ENCODE results near the gene KCNA4.
A peak's percentile ranks its signal among the peaks of the same experiment; 100 is the strongest.
"Not testable (repeated sequence)": the region's sequence is repeated elsewhere in the genome, so short reads cannot be mapped to it uniquely, and the experiment has no call there.

KCNA4 gene

GRCh38 chr11:29989174-29989970, 27.5 kb downstream of the KCNA4 start:
- DNase-seq, result no peak

DNA sequence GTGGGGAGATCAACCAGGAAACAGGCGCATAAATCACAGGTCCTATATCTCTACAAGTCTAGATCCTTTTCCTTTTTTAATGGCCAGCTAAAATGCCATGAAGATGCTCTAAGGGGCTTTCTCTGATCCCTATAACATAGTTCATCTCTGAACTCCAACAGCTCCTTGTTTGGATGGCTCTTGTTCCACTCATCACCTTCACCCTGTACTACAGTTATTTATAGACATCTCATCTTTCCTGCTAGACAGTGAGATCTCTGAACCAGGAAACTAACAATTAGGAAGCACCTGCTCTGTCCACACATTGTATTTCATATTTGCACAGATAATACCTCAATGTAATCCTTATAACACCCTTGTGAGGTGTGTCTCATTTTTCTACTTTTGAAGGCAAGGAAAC, 31.6 kb downstream of the KCNA4 start:
- no peak for DNase-seq

DNA sequence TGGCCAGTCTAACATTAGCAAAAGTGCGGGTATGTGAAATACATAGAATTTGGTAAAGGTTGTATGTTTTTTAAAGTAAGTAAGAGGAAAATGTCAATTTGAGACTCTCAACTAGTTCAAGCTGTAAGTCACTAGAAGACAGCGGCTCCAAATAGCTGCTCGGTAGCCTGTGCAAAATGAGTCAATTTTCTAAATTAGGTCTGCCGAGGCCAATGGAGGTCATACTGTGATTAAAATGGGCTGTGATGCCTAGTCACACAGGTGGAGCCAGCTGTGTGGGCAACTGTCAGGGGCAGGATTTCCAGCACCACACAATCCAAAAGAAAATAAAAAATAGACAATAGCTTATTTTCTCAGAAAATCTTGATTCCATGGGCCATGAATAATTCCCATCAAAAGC, 32.3 kb downstream of the KCNA4 start:
- DNase-seq, result no peak

DNA sequence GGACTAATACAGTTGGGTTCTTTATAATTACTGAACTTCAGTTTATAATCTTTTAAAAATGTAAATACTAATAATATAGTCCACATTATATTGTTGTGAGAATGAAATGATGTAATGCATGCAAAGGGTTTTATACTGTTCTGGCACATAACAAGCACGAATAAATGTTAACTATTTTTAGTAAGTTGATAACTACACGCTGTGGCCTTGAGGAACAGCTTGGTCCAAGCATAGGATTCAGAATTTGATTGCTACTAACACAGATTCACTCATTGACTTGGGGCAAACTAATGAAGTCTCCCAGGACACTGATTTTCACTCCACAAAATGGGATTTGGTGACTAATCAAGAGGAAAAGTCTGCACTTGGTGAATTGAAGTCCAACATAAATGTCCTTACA, 38.3 kb downstream of the KCNA4 start:
- no peak for DNase-seq

DNA sequence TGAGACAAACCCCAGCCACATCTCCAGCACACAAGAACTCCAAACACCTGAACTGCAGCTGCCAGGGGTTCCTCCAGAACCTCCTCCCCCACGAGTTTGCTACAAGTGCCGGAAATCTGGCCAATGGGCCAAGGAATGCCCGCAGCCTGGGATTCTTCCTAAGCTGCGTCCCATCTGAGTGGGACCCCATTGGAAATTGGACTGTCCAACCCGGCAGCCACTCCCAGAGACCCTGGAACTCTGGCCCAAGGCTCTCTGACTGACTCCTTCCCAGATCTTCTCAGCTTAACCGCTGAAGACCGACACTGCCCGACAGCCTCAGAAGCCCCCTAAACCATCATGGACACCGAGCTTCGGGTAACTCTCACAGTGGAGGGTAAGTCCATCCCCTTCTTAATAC, 41.2 kb downstream of the KCNA4 start:
- DNase-seq, result not testable (repeated sequence)

DNA sequence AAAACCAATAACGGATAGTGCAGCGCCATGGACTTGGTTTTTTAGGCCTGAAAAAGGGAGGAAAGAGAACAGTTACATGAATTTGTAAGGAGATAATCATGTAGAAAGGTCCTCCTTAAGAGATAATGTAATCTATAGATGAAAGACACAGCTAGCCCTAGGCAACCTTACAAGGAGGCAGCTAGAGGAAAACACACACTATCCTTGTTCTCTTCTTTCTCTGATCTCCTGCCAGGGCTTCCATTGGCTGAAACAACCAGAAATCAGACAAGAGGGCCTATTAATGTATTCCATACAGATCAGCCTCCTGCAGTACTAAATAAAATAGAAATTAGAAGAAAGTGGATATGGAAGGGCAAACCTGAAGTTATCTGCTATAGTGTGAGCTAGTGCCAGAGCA, 53.0 kb downstream of the KCNA4 start:
- DNase-seq, result no peak

DNA sequence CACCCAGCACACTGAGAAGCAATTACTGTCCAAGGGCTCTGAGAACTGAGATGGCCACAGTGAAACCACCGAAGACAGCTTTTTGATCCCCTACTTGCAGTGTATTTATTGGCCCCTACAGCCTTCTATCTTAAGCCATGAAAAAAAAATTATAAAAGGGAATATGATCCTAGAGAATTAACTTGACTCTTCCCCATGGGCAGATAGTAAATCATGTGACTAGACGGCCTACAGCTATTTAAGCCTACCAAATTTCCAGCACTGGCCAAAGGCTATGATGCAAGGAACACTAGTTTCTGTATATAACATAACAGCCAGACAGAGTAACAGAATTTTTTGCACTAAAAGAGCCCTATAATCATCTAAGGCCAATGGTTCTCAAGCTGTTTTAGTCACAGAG, 53.8 kb downstream of the KCNA4 start:
- DNase-seq, result no peak

GRCh38 chr11:29962243-29962642, 54.6 kb downstream of the KCNA4 start:
- peak; percentile 3 for DNase-seq
